Measurements from ENCODE around the gene DMAC2L.

Gene DMAC2L

GRCh38 chr14:50357753-50358395 is 45.8 kb downstream of the DMAC2L start:
- Histone ChIP-seq H2AFZ (ENCODE audit: low read depth, low read length, severe bottlenecking) (no peak overlapping the region), H3K27ac (ENCODE audit: low read depth, low read length) (no peak overlapping the region), H3K9ac (ENCODE audit: low read length) (no peak overlapping the region), H3K36me3 (ENCODE audit: low read length) (no peaks in the 10 kb centered on the region), H3K9me2 (replicated peaks; ENCODE audit: insufficient read depth, low read length) (no peaks in the 10 kb centered on the region), H3K4me3 (ENCODE audit: insufficient read depth, low read length, poor library complexity, severe bottlenecking) (no peak overlapping the region), H3K9me3 (ENCODE audit: insufficient read depth, low read length) (no peaks in the 10 kb centered on the region), H3F3A (ENCODE audit: insufficient read depth) (no peaks in the 10 kb centered on the region), H3K79me2 (ENCODE audit: insufficient read depth, low read length) (no peaks in the 10 kb centered on the region), H3K4me2 (ENCODE audit: low read depth, low read length, poor library complexity, severe bottlenecking) (no peak overlapping the region), H3K27me3 (ENCODE audit: low read length) (no peaks in the 10 kb centered on the region), H4K20me1 (ENCODE audit: low read depth, low read length) (no peaks in the 10 kb centered on the region)
- TF ChIP-seq EZH2phosphoT487 (conservative IDR thresholded peaks at IDR 0.05; ENCODE audit: low read length) (no peak), CTCF (IDR thresholded peaks at IDR 0.05; ENCODE audit: insufficient read depth, low read length, poor library complexity, severe bottlenecking) (no peak)

GRCh38 chr14:50359631-50360030 is 47.5 kb downstream of the DMAC2L start:
- no peaks in the 10 kb centered on the region for H3F3A ChIP-seq (ENCODE audit: insufficient read depth)
- H3K9ac ChIP-seq (ENCODE audit: low read length): no peak overlapping the region
- no peak overlapping the region for H2AFZ ChIP-seq (ENCODE audit: low read depth, low read length, severe bottlenecking)
- H4K20me1 ChIP-seq (ENCODE audit: low read depth, low read length): no peaks in the 10 kb centered on the region
- no peak for TF ChIP-seq EZH2phosphoT487 (conservative IDR thresholded peaks at IDR 0.05; ENCODE audit: low read length)
- TF ChIP-seq CTCF (IDR thresholded peaks at IDR 0.05; ENCODE audit: insufficient read depth, low read length, poor library complexity, severe bottlenecking): no peak
- no peak overlapping the region for H3K4me3 ChIP-seq (ENCODE audit: insufficient read depth, low read length, poor library complexity, severe bottlenecking)
- no peaks in the 10 kb centered on the region for H3K9me3 ChIP-seq (ENCODE audit: insufficient read depth, low read length)
- no peaks in the 10 kb centered on the region for H3K9me2 ChIP-seq (replicated peaks; ENCODE audit: insufficient read depth, low read length)
- no peak overlapping the region for H3K27ac ChIP-seq (ENCODE audit: low read depth, low read length)
- H3K27me3 ChIP-seq (ENCODE audit: low read length): no peaks in the 10 kb centered on the region
- no peak overlapping the region for H3K4me2 ChIP-seq (ENCODE audit: low read depth, low read length, poor library complexity, severe bottlenecking)
- H3K36me3 ChIP-seq (ENCODE audit: low read length): no peaks in the 10 kb centered on the region
- no peaks in the 10 kb centered on the region for H3K79me2 ChIP-seq (ENCODE audit: insufficient read depth, low read length)

GRCh38 chr14:50360093-50360492 is 48.0 kb downstream of the DMAC2L start:
- no peaks in the 10 kb centered on the region for H3F3A ChIP-seq (ENCODE audit: insufficient read depth)
- H3K27me3 ChIP-seq (ENCODE audit: low read length): no peaks in the 10 kb centered on the region
- H3K9me2 ChIP-seq (replicated peaks; ENCODE audit: insufficient read depth, low read length): no peaks in the 10 kb centered on the region
- no peak overlapping the region for H3K4me2 ChIP-seq (ENCODE audit: low read depth, low read length, poor library complexity, severe bottlenecking)
- no peaks in the 10 kb centered on the region for H3K79me2 ChIP-seq (ENCODE audit: insufficient read depth, low read length)
- H3K36me3 ChIP-seq (ENCODE audit: low read length): no peaks in the 10 kb centered on the region
- H3K9me3 ChIP-seq (ENCODE audit: insufficient read depth, low read length): no peaks in the 10 kb centered on the region
- no peak overlapping the region for H3K9ac ChIP-seq (ENCODE audit: low read length)
- H2AFZ ChIP-seq (ENCODE audit: low read depth, low read length, severe bottlenecking): no peak overlapping the region
- no peak overlapping the region for H3K27ac ChIP-seq (ENCODE audit: low read depth, low read length)
- no peaks in the 10 kb centered on the region for H4K20me1 ChIP-seq (ENCODE audit: low read depth, low read length)
- H3K4me3 ChIP-seq (ENCODE audit: insufficient read depth, low read length, poor library complexity, severe bottlenecking): no peak overlapping the region
- no peak for TF ChIP-seq EZH2phosphoT487 (conservative IDR thresholded peaks at IDR 0.05; ENCODE audit: low read length)
- TF ChIP-seq CTCF (IDR thresholded peaks at IDR 0.05; ENCODE audit: insufficient read depth, low read length, poor library complexity, severe bottlenecking): no peak
